HepG2 (cell line): ENCODE data around the gene DOK1. TPM values are rescaled to one million over a fixed set of nuclear protein-coding genes. Genes with fewer than 3 reads are reported as not detected.

ENCODE experiments used
- AGO2 ChIP-seq: fragments of 200-400 bp; formaldehyde crosslinking; optimal IDR thresholded peaks from 2 replicates; pipeline ENCODE3; 2017; ENCODE audit warnings: mild to moderate bottlenecking, low read depth, low read length, moderate library complexity
- ATRX ChIP-seq: sonication (generic); formaldehyde crosslinking; IDR thresholded peaks from 2 replicates; pipeline ENCODE4 v1.4.0; 2020; ENCODE audit warnings: missing genetic modification reagents, borderline replicate concordance
- CBFB ChIP-seq: sonication (generic); formaldehyde crosslinking; IDR thresholded peaks from 2 replicates; pipeline ENCODE4 v1.4.0; 2020; ENCODE audit warnings: missing genetic modification reagents
- FOXO1 ChIP-seq: sonication (generic); formaldehyde crosslinking; IDR thresholded peaks from 2 replicates; pipeline ENCODE4 v1.4.0; 2020; ENCODE audit warnings: missing genetic modification reagents
- MNT ChIP-seq: fragments of 450-650 bp; IDR thresholded peaks from 2 replicates; pipeline ENCODE4 v1.6.1; 2016
- MTERF4 ChIP-seq: sonication (generic); formaldehyde crosslinking; IDR thresholded peaks from 2 replicates; pipeline ENCODE4 v1.8.0; 2023; ENCODE audit warnings: mild to moderate bottlenecking, missing genetic modification reagents
- NFIC ChIP-seq: IDR thresholded peaks from 2 replicates; pipeline ENCODE4 v1.6.1; 2012; ENCODE audit warnings: mild to moderate bottlenecking, low read length, inconsistent platforms
- RAD51 ChIP-seq: fragments of 450-650 bp; IDR thresholded peaks from 2 replicates; pipeline ENCODE4 v1.6.1; 2016; ENCODE audit warnings: borderline replicate concordance
- REL ChIP-seq: sonication (generic); formaldehyde crosslinking; conservative IDR thresholded peaks from 2 replicates; pipeline ENCODE4 v1.8.0; 2022; ENCODE audit warnings: mild to moderate bottlenecking, missing genetic modification reagents, moderate library complexity
- SMC3 ChIP-seq: IDR thresholded peaks from 2 replicates; pipeline ENCODE4 v1.6.1; 2011; ENCODE audit warnings: low read length, improper control_type of control experiment
- SNAPC2 ChIP-seq: sonication (generic); formaldehyde crosslinking; IDR thresholded peaks from 2 replicates; pipeline ENCODE4 v1.8.1; 2022; ENCODE audit warnings: mild to moderate bottlenecking, missing genetic modification reagents
- ZBTB21 ChIP-seq: sonication (generic); formaldehyde crosslinking; IDR thresholded peaks from 2 replicates; pipeline ENCODE4 v1.4.0; 2020; ENCODE audit warnings: missing genetic modification reagents
- ZBTB42 ChIP-seq: sonication (generic); formaldehyde crosslinking; IDR thresholded peaks from 2 replicates; pipeline ENCODE4 v1.5.0; 2020; ENCODE audit warnings: mild to moderate bottlenecking, missing genetic modification reagents
- ZFP62 ChIP-seq: sonication (generic); formaldehyde crosslinking; IDR thresholded peaks from 2 replicates; pipeline ENCODE4 v1.4.0; 2020; ENCODE audit warnings: missing genetic modification reagents
- ZIK1 ChIP-seq: sonication (generic); formaldehyde crosslinking; IDR thresholded peaks from 2 replicates; pipeline ENCODE4 v1.5.0; 2020; ENCODE audit warnings: mild to moderate bottlenecking, low read depth, missing genetic modification reagents, borderline replicate concordance
- ZNF124 ChIP-seq: sonication (generic); formaldehyde crosslinking; IDR thresholded peaks from 2 replicates; pipeline ENCODE4 v1.4.0; 2020; ENCODE audit warnings: missing genetic modification reagents
- ZNF136 ChIP-seq: sonication (generic); formaldehyde crosslinking; IDR thresholded peaks from 2 replicates; pipeline ENCODE4 v1.8.1; 2022; ENCODE audit warnings: low read depth, mild to moderate bottlenecking, moderate library complexity, missing genetic modification reagents
- ZNF441 ChIP-seq: sonication (generic); formaldehyde crosslinking; IDR thresholded peaks from 2 replicates; pipeline ENCODE4 v1.7.0; 2021; ENCODE audit warnings: missing genetic modification reagents, borderline replicate concordance
- ZNF761 ChIP-seq: sonication (generic); formaldehyde crosslinking; conservative IDR thresholded peaks from 2 replicates; pipeline ENCODE4 v1.4.0; 2020; ENCODE audit warnings: mild to moderate bottlenecking, missing genetic modification reagents
- ZNF788 ChIP-seq: sonication (generic); formaldehyde crosslinking; IDR thresholded peaks from 2 replicates; pipeline ENCODE4 v1.5.0; 2020; ENCODE audit warnings: mild to moderate bottlenecking, missing genetic modification reagents, borderline replicate concordance
- polyA plus RNA-seq, 8 experiments: library from polyadenylated mRNA; depleted of rRNA in 3 of 8; stranded (reverse) in 7 of 8; unstranded in 1 of 8; fragments of >200 nt; fragmentation: Illumina TruSeq in 4 of 8; extraction: Trizol in 4 of 8; gene quantifications; 2 replicates each; pipeline versions ENCODE4 v1.2.1 to v1.2.3, GENCODE V29; 2011 to 2016; ENCODE audit warnings: low read depth in 4 of 8, missing spikeins in 1 of 8, mixed read lengths in 1 of 8; ENCODE audit not compliant: insufficient read depth in 1 of 8
- total RNA-seq, 5 experiments: library from RNA; depleted of rRNA; stranded (reverse); fragments of >200 nt; fragmentation: Illumina TruSeq; extraction: Trizol; gene quantifications; 2 replicates each; pipeline ENCODE4 v1.2.3, GENCODE V29; 2016; ENCODE audit warnings: low read depth in 1 of 5
- TF ChIP-seq, protein P1 (sequence below): sonication (generic); formaldehyde crosslinking; IDR thresholded peaks from 2 replicates; pipeline ENCODE4 v1.5.0; 2020; ENCODE audit warnings: mild to moderate bottlenecking, missing genetic modification reagents, borderline replicate concordance
- TF ChIP-seq, protein P2 (sequence below): sonication (generic); formaldehyde crosslinking; conservative IDR thresholded peaks from 2 replicates; pipeline ENCODE4 v1.4.0; 2020; ENCODE audit warnings: missing genetic modification reagents
- TF ChIP-seq, protein P3 (sequence below): sonication (generic); formaldehyde crosslinking; IDR thresholded peaks from 2 replicates; pipeline ENCODE4 v1.8.0; 2022; ENCODE audit warnings: mild to moderate bottlenecking, missing genetic modification reagents

The DOK1 gene
- total and polyA plus RNA-seq, 2 of the 13 experiments (the other 11 are each of a cell fraction or from before 2014, with no cell fraction given), result 0.53 to 0.74 TPM

GRCh38 chr2:74525717-74526648, 28.5 kb upstream of the DOK1 start, which contains the start of gene DQX1 (continued):
- TF ChIP-seq, protein P1, sequence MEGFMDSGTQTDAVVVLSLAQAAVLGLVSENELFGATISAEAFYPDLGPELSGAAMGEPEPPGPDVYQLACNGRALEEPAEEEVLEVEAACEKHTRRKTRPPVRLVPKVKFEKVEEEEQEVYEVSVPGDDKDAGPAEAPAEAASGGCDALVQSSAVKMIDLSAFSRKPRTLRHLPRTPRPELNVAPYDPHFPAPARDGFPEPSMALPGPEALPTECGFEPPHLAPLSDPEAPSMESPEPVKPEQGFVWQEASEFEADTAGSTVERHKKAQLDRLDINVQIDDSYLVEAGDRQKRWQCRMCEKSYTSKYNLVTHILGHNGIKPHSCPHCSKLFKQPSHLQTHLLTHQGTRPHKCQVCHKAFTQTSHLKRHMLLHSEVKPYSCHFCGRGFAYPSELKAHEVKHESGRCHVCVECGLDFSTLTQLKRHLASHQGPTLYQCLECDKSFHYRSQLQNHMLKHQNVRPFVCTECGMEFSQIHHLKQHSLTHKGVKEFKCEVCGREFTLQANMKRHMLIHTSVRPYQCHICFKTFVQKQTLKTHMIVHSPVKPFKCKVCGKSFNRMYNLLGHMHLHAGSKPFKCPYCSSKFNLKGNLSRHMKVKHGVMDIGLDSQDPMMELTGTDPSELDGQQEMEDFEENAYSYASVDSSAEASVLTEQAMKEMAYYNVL, result no peak; the same call in 1 of the 2 replicates
- TF ChIP-seq ZIK1 (CRISPR knock-in tag) (peak; percentile 54; the same call in 1 of the 2 replicates), RAD51 (no peak), REL (no peak), ZNF136 (CRISPR knock-in tag) (no peak), ZBTB42 (CRISPR knock-in tag) (peak; percentile 86; the same call in 1 of the 2 replicates), MTERF4 (no peak), FOXO1 (CRISPR knock-in tag) (peak; percentile 61; the same call in 1 of the 2 replicates), ZFP62 (CRISPR knock-in tag) (no peak), ATRX (CRISPR knock-in tag) (no peak), SNAPC2 (CRISPR knock-in tag) (no peak), SMC3 (peak; percentile 22; the same call in 1 of the 2 replicates), MNT (peak; percentile 40; the same call in 1 of the 2 replicates), ZBTB21 (CRISPR knock-in tag) (no peak), ZNF124 (CRISPR knock-in tag) (peak; percentile 84; the same call in 1 of the 2 replicates), AGO2 (peak; percentile 40), NFIC (no peak), CBFB (peak; percentile 38), ZNF441 (peak; percentile 78; the same call in 1 of the 2 replicates), ZNF788 (CRISPR knock-in tag) (peak; percentile 83; the same call in 1 of the 2 replicates), ZNF761 (CRISPR knock-in tag) (no peak)
- TF ChIP-seq, protein P2, sequence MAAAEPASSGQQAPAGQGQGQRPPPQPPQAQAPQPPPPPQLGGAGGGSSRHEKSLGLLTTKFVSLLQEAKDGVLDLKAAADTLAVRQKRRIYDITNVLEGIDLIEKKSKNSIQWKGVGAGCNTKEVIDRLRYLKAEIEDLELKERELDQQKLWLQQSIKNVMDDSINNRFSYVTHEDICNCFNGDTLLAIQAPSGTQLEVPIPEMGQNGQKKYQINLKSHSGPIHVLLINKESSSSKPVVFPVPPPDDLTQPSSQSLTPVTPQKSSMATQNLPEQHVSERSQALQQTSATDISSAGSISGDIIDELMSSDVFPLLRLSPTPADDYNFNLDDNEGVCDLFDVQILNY, result no peak
- TF ChIP-seq, protein P3, sequence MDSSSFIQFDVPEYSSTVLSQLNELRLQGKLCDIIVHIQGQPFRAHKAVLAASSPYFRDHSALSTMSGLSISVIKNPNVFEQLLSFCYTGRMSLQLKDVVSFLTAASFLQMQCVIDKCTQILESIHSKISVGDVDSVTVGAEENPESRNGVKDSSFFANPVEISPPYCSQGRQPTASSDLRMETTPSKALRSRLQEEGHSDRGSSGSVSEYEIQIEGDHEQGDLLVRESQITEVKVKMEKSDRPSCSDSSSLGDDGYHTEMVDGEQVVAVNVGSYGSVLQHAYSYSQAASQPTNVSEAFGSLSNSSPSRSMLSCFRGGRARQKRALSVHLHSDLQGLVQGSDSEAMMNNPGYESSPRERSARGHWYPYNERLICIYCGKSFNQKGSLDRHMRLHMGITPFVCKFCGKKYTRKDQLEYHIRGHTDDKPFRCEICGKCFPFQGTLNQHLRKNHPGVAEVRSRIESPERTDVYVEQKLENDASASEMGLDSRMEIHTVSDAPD (CRISPR knock-in tag), result no peak
